ENCODE data around the gene PFN1. TPM values are rescaled to one million over a fixed set of nuclear protein-coding genes. Genes with fewer than 3 reads are reported as not detected.

Gene PFN1
- total and polyA plus RNA-seq, 10 of the 15 experiments (the other 5 are each of a cell fraction or from before 2014, with no cell fraction given), result 154 to 3,892 (median 1,918) TPM

DNA sequence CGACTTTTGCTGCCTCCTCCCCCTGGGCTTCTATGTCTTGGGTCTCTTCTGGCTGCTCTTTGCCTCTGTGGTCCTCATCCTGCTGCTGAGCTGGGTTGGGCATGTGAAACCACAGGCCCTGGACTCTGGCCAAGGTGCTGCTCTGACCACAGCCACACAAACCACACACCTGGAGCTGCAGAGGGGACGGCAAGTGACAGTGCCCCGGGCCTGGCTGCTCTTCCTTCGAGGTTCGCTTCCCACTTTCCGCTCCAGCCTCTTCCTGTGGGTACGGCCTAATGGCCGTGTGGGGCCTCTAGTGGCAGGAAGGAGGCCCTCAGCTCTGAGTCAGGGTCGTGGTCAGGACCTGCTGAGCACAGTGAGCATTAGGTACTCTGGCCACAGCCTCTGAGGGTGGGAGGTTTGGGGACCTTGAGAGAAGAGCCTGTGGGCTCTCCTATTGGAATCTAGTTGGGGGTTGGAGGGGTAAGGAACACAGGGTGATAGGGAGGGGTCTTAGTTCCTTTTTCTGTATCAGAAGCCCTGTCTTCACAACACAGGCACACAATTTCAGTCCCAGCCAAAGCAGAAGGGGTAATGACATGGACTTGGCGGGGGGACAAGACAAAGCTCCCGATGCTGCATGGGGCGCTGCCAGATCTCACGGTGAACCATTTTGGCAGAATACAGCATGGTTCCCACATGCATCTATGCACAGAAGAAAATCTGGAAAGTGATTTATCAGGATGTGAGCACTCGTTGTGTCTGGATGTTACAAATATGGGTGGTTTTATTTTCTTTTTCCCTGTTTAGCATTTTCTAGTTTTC lies 14.0 kb downstream of the PFN1 start (continued):
- TF ChIP-seq PRDM15 (CRISPR knock-in tag; IDR thresholded peaks at IDR 0.05) (no peak), KDM1A (IDR thresholded peaks at IDR 0.05; ENCODE audit: borderline replicate concordance) (no peak), HDGF (IDR thresholded peaks at IDR 0.05) (0 out of 2 replicates have a peak, but pooled peaks have one; percentile 40), JUNB (IDR thresholded peaks at IDR 0.05) (no peak), NFIC (IDR thresholded peaks at IDR 0.05; ENCODE audit: low read depth, low read length) (no peak), CBFB (IDR thresholded peaks at IDR 0.05; ENCODE audit: low read depth) (peak; percentile 91), TCF7 (IDR thresholded peaks at IDR 0.05; ENCODE audit: borderline replicate concordance) (no peak), ZBTB40 (IDR thresholded peaks at IDR 0.05; ENCODE audit: borderline replicate concordance) (no peak), SIN3A (IDR thresholded peaks at IDR 0.05; ENCODE audit: low read depth, low read length) (no peak), MEF2B (IDR thresholded peaks at IDR 0.05; ENCODE audit: partially characterized antibody, poor library complexity, severe bottlenecking) (no peak), FOXM1 (IDR thresholded peaks at IDR 0.05; ENCODE audit: low read depth, low read length) (no peak), RAD51 (IDR thresholded peaks at IDR 0.05) (no peak), ZNF384 (IDR thresholded peaks at IDR 0.05; ENCODE audit: borderline replicate concordance, low read depth, low read length) (no peak), PML (IDR thresholded peaks at IDR 0.05; ENCODE audit: low read length) (no peak), ETV6 (conservative IDR thresholded peaks at IDR 0.05 in 1 of 2, IDR thresholded peaks at IDR 0.05 in 1 of 2; ENCODE audit: borderline replicate concordance in 1 of 2, low read depth in 1 of 2) (no peak)
- TF ChIP-seq, protein P1, sequence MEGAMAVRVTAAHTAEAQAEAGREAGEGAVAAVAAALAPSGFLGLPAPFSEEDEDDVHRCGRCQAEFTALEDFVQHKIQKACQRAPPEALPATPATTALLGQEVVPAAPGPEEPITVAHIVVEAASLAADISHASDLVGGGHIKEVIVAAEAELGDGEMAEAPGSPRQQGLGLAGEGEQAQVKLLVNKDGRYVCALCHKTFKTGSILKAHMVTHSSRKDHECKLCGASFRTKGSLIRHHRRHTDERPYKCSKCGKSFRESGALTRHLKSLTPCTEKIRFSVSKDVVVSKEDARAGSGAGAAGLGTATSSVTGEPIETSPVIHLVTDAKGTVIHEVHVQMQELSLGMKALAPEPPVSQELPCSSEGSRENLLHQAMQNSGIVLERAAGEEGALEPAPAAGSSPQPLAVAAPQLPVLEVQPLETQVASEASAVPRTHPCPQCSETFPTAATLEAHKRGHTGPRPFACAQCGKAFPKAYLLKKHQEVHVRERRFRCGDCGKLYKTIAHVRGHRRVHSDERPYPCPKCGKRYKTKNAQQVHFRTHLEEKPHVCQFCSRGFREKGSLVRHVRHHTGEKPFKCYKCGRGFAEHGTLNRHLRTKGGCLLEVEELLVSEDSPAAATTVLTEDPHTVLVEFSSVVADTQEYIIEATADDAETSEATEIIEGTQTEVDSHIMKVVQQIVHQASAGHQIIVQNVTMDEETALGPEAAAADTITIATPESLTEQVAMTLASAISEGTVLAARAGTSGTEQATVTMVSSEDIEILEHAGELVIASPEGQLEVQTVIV (IDR thresholded peaks at IDR 0.05; ENCODE audit: borderline replicate concordance, partially characterized antibody), result no peak
- TF ChIP-seq, protein P2, sequence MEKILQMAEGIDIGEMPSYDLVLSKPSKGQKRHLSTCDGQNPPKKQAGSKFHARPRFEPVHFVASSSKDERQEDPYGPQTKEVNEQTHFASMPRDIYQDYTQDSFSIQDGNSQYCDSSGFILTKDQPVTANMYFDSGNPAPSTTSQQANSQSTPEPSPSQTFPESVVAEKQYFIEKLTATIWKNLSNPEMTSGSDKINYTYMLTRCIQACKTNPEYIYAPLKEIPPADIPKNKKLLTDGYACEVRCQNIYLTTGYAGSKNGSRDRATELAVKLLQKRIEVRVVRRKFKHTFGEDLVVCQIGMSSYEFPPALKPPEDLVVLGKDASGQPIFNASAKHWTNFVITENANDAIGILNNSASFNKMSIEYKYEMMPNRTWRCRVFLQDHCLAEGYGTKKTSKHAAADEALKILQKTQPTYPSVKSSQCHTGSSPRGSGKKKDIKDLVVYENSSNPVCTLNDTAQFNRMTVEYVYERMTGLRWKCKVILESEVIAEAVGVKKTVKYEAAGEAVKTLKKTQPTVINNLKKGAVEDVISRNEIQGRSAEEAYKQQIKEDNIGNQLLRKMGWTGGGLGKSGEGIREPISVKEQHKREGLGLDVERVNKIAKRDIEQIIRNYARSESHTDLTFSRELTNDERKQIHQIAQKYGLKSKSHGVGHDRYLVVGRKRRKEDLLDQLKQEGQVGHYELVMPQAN (conservative IDR thresholded peaks at IDR 0.05), result no peak

All from GM12878 (cell line).